GM19395 (cell line): ENCODE results near the gene TDRD10.
"Not testable (repeated sequence)": the region's sequence is repeated elsewhere in the genome, so short reads cannot be mapped to it uniquely, and the experiment has no call there.

ENCODE experiments used
- ATAC-seq: cut with Tn5 transposase; IDR thresholded peaks from one replicate; pipeline ENCODE4 v1.9.1; 2021; ENCODE audit warnings: mild to moderate bottlenecking, moderate library complexity; ENCODE audit not compliant: unreplicated experiment

The TDRD10 gene

GRCh38 chr1:154512760-154513159 is 10.7 kb downstream of the TDRD10 start:
- no peak for ATAC-seq

GRCh38 chr1:154514066-154514553 is 12.1 kb downstream of the TDRD10 start:
- ATAC-seq, result no peak

- ATAC-seq, result no peak
Observed at GRCh38 chr1:154517661-154518060, 15.6 kb downstream of the TDRD10 start.

GRCh38 chr1:154519591-154519991 is 17.6 kb downstream of the TDRD10 start:
- ATAC-seq, result no peak

GRCh38 chr1:154520333-154520732 is 18.3 kb downstream of the TDRD10 start:
- ATAC-seq, result no peak

- no peak for ATAC-seq
Observed at GRCh38 chr1:154521695-154522094, 19.7 kb downstream of the TDRD10 start.

GRCh38 chr1:154524881-154525280 is 22.9 kb downstream of the TDRD10 start:
- ATAC-seq, result no peak

GRCh38 chr1:154527192-154527591 is 25.2 kb downstream of the TDRD10 start:
- ATAC-seq, result no peak

- ATAC-seq, result no peak
Observed at GRCh38 chr1:154529308-154529707, 27.3 kb downstream of the TDRD10 start.

GRCh38 chr1:154531950-154532349 is 29.9 kb downstream of the TDRD10 start:
- ATAC-seq, result not testable (repeated sequence)

GRCh38 chr1:154533952-154534844 is 32.2 kb downstream of the TDRD10 start:
- ATAC-seq, result no peak

GRCh38 chr1:154536570-154536969 is 34.6 kb downstream of the TDRD10 start:
- no peak for ATAC-seq

- no peak for ATAC-seq
Observed at GRCh38 chr1:154539486-154540483, 37.8 kb downstream of the TDRD10 start.

GRCh38 chr1:154541231-154541630 is 39.2 kb downstream of the TDRD10 start:
- ATAC-seq, result no peak

GRCh38 chr1:154546264-154547063 is 44.4 kb downstream of the TDRD10 start:
- ATAC-seq, result no peak

- ATAC-seq, result no peak
Observed at GRCh38 chr1:154547105-154547732, 45.2 kb downstream of the TDRD10 start.

GRCh38 chr1:154548028-154548427 is 46.0 kb downstream of the TDRD10 start:
- no peak for ATAC-seq

GRCh38 chr1:154549202-154549770 is 47.3 kb downstream of the TDRD10 start:
- ATAC-seq, result no peak

- ATAC-seq, result no peak
Observed at GRCh38 chr1:154550070-154550469, 48.1 kb downstream of the TDRD10 start.

- ATAC-seq, result no peak
Observed at GRCh38 chr1:154550657-154551056, 48.6 kb downstream of the TDRD10 start.
